CD8-positive, alpha-beta memory T cell (primary cell): Measurements from ENCODE around the gene VWA3B. TPM values are rescaled to one million over a fixed set of nuclear protein-coding genes. Genes with fewer than 3 reads are reported as not detected.
"Not testable (repeated sequence)": the region's sequence is repeated elsewhere in the genome, so short reads cannot be mapped to it uniquely, and the experiment has no call there.

ENCODE experiments used
- CTCF ChIA-PET: fragments of 350-600 bp; sonication (Branson Sonifier 250); formaldehyde crosslinking; loops from one replicate; lab custom pipeline; 2021; ENCODE audit warnings: antibody characterized with exemption; lab: Charles Lee
- POLR2A ChIA-PET: fragments of 350-600 bp; sonication (Branson Sonifier 250); formaldehyde crosslinking; loops from one replicate; lab custom pipeline; 2021; ENCODE audit warnings: antibody characterized with exemption; lab: Charles Lee
- DNase-seq, 5 donors: peaks; one replicate each; pipeline versions ENCODE4 v3.0.0 to v3.0.0-alpha.2; 2020 to 2022; ENCODE audit warnings: mixed read lengths in 1 of 5
- H3K27ac ChIP-seq: one replicate; pipeline ENCODE4 v1.7.0; 2013; ENCODE audit warnings: low read depth, mild to moderate bottlenecking, low read length, moderate library complexity
- H3K27me3 ChIP-seq: 2 replicates; pipeline ENCODE4 v1.7.0; 2013; ENCODE audit warnings: low read length, mild to moderate bottlenecking; ENCODE audit not compliant: insufficient read depth, poor library complexity, severe bottlenecking
- H3K36me3 ChIP-seq: 2 replicates; pipeline ENCODE4 v1.7.0; 2013; ENCODE audit warnings: mild to moderate bottlenecking, low read length, moderate library complexity; ENCODE audit not compliant: insufficient read depth
- H3K4me1 ChIP-seq: 2 replicates; pipeline ENCODE4 v1.7.0; 2013; ENCODE audit warnings: mild to moderate bottlenecking, low read length, moderate library complexity; ENCODE audit not compliant: insufficient read depth
- H3K4me3 ChIP-seq: 2 replicates; pipeline ENCODE4 v1.7.0; 2013; ENCODE audit warnings: mild to moderate bottlenecking, low read length
- H3K9me3 ChIP-seq: 2 replicates; pipeline ENCODE4 v1.7.0; 2013; ENCODE audit warnings: mild to moderate bottlenecking, low read length
- H3K27ac Mint-ChIP-seq, 8 donors: one replicate each; pipeline ENCODE4 v1.8.0; 2020 to 2021; ENCODE audit warnings: mixed read lengths in 8 of 8, mild to moderate bottlenecking in 6 of 8, inconsistent platforms in 3 of 8, moderate library complexity in 3 of 8
- H3K27me3 Mint-ChIP-seq, 2 donors: one replicate each; pipeline ENCODE4 v1.8.0; 2020 to 2021; ENCODE audit warnings: mixed read lengths in 2 of 2, mild to moderate bottlenecking in 1 of 2, moderate library complexity in 1 of 2
- H3K36me3 Mint-ChIP-seq, 3 donors: one replicate each; pipeline ENCODE4 v1.8.0; 2020 to 2021; ENCODE audit warnings: mixed read lengths in 3 of 3, inconsistent platforms in 1 of 3, mild to moderate bottlenecking in 1 of 3
- H3K4me1 Mint-ChIP-seq, 3 donors: one replicate each; pipeline ENCODE4 v1.8.0; 2020 to 2021; ENCODE audit warnings: mixed read lengths in 3 of 3, inconsistent platforms in 1 of 3, mild to moderate bottlenecking in 1 of 3
- H3K4me3 Mint-ChIP-seq, 7 donors: one replicate each; pipeline ENCODE4 v1.8.0; 2020 to 2021; ENCODE audit warnings: mixed read lengths in 7 of 7, mild to moderate bottlenecking in 6 of 7, moderate library complexity in 4 of 7, inconsistent platforms in 2 of 7
- H3K9me3 Mint-ChIP-seq, 5 donors: one replicate each; pipeline ENCODE4 v1.8.0; 2020 to 2022; ENCODE audit warnings: mixed read lengths in 5 of 5, mild to moderate bottlenecking in 3 of 5, moderate library complexity in 2 of 5, inconsistent platforms in 1 of 5
- polyA plus RNA-seq: library from polyadenylated mRNA; unstranded; fragments of 300-500 nt; fragmentation: Illumina TruSeq; gene quantifications from one replicate; pipeline ENCODE4 v1.2.3, GENCODE V29; 2021
- total RNA-seq, 2 experiments: library from RNA; stranded (reverse); gene quantifications; one replicate each; pipeline ENCODE4 v1.2.3, GENCODE V29; 2021

VWA3B gene
- total and polyA plus RNA-seq, 3 experiments from 2014 or later: not detected

DNA sequence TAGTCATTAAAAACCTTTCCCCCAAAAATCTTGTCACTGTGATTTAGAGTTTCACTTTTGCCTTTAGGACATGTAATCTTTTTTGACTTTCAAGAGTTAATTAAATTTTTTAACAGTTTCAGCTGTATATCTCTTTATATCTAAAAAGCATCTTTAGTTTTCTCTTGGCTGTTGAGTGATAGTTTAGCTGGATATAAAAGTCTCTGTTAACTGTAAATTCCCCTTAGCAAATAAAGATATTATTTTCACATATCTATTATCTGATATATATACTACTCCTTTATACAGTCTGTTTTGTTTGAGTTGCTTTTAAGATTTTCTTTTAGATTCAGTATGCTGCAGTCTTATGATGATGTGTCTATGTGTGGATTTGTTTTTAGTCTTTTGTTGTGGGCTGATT lies 160.4 kb downstream of the VWA3B start:
- H3K9me3 Mint-ChIP-seq: peaks cover 3 to 12% (median 8%) of the 10 kb centered on the region in 5 donors
- H3K4me1 Mint-ChIP-seq: no peaks in the 10 kb centered on the region
- no peak for DNase-seq
- ChIA-PET POLR2A (no interaction called here), CTCF (no interaction called here)
- no peaks in the 10 kb centered on the region for H3K4me1 ChIP-seq
- H3K4me3 ChIP-seq: no peak overlapping the region
- H3K27ac Mint-ChIP-seq: no peak overlapping the region
- no peak overlapping the region for H3K27ac ChIP-seq
- no peaks in the 10 kb centered on the region for H3K36me3 ChIP-seq
- H3K36me3 Mint-ChIP-seq: no peaks in the 10 kb centered on the region
- H3K4me3 Mint-ChIP-seq: no peak overlapping the region
- H3K9me3 ChIP-seq: no peaks in the 10 kb centered on the region
- H3K27me3 ChIP-seq: no peaks in the 10 kb centered on the region
- H3K27me3 Mint-ChIP-seq: peaks cover 1 to 21% of the 10 kb centered on the region in 2 donors

DNA sequence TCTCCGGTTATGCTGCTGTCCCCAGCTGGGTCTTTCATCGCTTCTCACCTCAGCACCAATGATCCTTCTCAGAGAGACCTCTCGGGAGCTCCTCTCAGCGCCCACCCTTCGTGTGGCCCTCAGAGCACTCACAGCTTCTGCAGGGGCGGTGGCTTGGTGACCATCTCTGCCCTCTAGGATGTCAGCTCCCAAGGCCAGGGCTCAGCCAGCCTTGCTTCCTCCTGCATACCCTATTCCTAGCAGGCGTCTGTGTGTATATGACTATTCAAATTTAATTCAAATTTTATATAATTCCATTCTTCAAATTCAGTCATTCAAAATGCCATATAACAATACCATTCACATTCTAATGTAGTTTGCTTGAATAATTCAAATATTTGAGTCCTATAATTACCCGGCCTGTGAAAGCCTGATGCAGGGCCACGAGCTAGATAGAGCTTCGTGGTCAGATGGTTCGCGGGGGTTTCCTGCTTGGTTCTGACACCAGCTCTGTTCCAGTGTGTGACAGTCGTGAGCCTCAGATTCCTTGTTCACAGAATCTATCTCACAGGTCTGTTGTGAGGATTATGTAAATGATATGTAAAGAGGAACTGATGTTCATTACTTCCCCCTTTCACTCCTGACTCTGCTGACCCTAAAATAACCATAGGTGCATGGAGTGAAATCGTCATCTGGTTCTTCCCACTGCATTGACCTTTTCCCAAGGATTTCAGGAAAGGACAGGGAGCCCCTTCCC lies 165.2 kb downstream of the VWA3B start:
- H3K36me3 ChIP-seq: no peaks in the 10 kb centered on the region
- no peak overlapping the region for H3K4me3 Mint-ChIP-seq
- H3K4me3 ChIP-seq: no peak overlapping the region
- H3K4me1 ChIP-seq: no peaks in the 10 kb centered on the region
- no peak overlapping the region for H3K27ac ChIP-seq
- H3K9me3 ChIP-seq: no peaks in the 10 kb centered on the region
- peaks cover 4 to 45% of the 10 kb centered on the region in 2 donors for H3K27me3 Mint-ChIP-seq
- H3K36me3 Mint-ChIP-seq: no peaks in the 10 kb centered on the region
- H3K27ac Mint-ChIP-seq: peak overlapping the region in 1 of 8 donors; percentile 83
- DNase-seq: no peak
- H3K27me3 ChIP-seq: no peaks in the 10 kb centered on the region
- peaks cover 3 to 11% (median 7%) of the 10 kb centered on the region in 5 donors for H3K9me3 Mint-ChIP-seq
- no peaks in the 10 kb centered on the region for H3K4me1 Mint-ChIP-seq
- ChIA-PET CTCF (no interaction called here), POLR2A (no interaction called here)

DNA sequence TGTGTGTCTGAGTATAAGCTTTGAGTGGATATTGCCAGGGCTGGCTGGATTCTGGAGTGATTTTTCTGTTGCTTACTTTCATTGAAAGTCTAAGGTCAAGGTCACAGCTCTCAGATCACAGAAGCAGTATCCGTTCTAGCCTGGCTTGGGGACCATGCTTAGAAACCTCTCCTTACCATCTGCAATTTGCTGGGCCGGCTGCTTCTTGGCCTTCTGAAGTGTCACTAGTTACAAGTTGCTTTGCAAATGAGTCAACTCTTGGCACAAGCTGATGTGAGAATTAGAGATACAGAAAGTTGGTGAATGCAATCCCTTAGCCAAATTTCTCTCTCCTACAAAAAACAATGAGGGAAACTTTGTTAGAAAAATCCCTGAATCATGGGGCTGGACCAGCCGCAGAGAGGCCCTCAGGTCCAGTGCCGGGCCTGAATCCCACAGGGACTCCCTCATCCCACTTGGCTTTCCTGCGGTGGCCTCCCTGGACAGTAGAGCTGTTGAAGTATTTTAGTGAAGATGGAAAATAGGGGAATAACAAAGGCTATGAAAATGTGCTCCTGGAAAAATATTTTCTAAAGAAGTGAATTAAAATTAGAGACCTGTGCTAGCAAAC lies 166.6 kb downstream of the VWA3B start:
- Histone ChIP-seq H3K36me3 (no peaks in the 10 kb centered on the region), H3K27ac (no peak overlapping the region), H3K4me1 (no peaks in the 10 kb centered on the region), H3K9me3 (no peaks in the 10 kb centered on the region), H3K27me3 (no peaks in the 10 kb centered on the region), H3K4me3 (no peak overlapping the region)
- H3K4me3 Mint-ChIP-seq: no peak overlapping the region
- ChIA-PET CTCF (no interaction called here), POLR2A (no interaction called here)
- H3K36me3 Mint-ChIP-seq: no peaks in the 10 kb centered on the region
- H3K9me3 Mint-ChIP-seq: peaks cover 0 to 4% (median 1%) of the 10 kb centered on the region in 5 donors
- no peak overlapping the region for H3K27ac Mint-ChIP-seq
- no peaks in the 10 kb centered on the region for H3K4me1 Mint-ChIP-seq
- peaks cover 4 to 47% of the 10 kb centered on the region in 2 donors for H3K27me3 Mint-ChIP-seq
- no peak for DNase-seq

DNA sequence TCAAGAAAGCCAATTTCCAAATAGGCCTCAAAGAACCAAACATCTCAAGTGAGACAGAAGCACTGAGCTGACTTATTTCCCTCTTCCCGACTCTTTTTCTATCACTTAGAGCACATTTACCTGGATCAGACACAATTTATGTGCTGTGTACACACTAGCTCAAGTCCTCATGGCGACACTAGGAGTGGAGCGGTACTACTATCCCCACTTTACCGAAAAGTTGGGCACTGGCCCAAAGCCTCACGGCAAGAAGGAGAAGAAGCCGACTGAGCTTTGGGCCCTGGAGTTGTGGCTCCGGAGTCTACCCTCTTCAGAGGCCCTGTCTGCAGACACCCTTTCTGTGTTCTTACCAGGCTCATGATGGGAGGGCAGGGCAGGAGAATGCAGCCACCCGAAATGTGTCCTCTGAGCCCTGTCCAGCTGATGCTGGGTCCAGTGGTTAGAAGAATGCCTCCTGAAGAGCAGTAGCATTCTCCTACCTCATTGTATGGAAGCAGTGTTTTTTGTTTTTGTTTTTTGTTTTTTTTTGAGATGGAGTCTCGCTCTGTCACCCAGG lies 167.6 kb downstream of the VWA3B start:
- Histone ChIP-seq H3K4me1 (no peaks in the 10 kb centered on the region), H3K36me3 (no peaks in the 10 kb centered on the region), H3K27me3 (no peaks in the 10 kb centered on the region), H3K27ac (no peak overlapping the region), H3K4me3 (no peak overlapping the region), H3K9me3 (no peaks in the 10 kb centered on the region)
- Mint-ChIP-seq H3K27me3 (peaks cover 7 to 51% of the 10 kb centered on the region in 2 donors), H3K9me3 (peaks cover 0 to 2% (median 0%) of the 10 kb centered on the region in 5 donors), H3K4me3 (no peak overlapping the region), H3K4me1 (no peaks in the 10 kb centered on the region), H3K27ac (no peak overlapping the region), H3K36me3 (no peaks in the 10 kb centered on the region)
- ChIA-PET POLR2A (no interaction called here), CTCF (no interaction called here)
- no peak for DNase-seq

DNA sequence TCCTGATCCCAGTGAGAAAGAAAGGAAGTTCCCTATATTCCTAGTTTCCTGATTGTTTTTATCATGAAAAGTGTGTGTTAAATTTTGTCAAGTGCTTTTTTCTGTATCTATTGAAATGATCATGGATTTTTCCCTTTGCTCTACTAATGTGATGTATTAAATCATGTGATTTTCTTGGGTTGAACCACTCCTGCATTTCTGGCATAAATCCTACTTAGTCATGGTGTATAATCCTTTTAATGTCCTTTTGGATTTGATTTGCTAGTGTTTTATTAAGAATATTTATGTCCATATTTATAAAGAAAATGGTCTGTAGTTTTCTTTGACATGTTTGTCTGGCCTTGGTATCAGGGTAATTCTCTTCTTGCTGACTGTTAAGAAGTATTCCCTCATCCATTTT lies 171.9 kb downstream of the VWA3B start:
- H3K27me3 Mint-ChIP-seq: peaks cover 18 to 71% of the 10 kb centered on the region in 2 donors
- no peak overlapping the region for H3K27ac ChIP-seq
- POLR2A ChIA-PET: no interaction called here

DNA sequence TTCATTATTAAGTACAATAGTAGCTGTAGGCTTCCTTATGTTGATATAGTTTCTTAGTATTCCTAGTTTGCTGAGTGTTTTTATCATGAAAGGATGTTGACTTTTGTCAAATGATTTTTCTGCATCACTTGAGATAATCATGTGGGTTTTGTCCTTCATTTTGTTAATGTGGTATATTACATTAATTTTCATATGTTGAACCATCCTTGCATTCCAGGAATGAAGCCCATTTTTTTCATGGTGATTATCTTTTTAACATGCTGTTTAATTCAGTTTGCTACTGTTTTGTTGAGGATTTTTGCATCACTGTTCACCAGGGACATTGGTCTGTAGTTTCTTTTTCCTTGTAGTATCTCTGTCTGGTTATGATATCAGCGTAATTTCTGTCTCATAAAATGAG lies 176.4 kb downstream of the VWA3B start:
- CTCF ChIA-PET: no interaction called here
- no peak overlapping the region for H3K4me3 ChIP-seq
- POLR2A ChIA-PET: no interaction called here
- H3K27me3 ChIP-seq: no peaks in the 10 kb centered on the region
- H3K4me1 Mint-ChIP-seq: no peaks in the 10 kb centered on the region
- peaks cover 0 to 11% (median 0%) of the 10 kb centered on the region in 3 donors for H3K36me3 Mint-ChIP-seq
- no peak overlapping the region for H3K27ac ChIP-seq
- DNase-seq: no peak
- no peaks in the 10 kb centered on the region for H3K36me3 ChIP-seq
- no peaks in the 10 kb centered on the region for H3K4me1 ChIP-seq
- peaks cover 33 to 42% (median 38%) of the 10 kb centered on the region in 5 donors for H3K9me3 Mint-ChIP-seq
- H3K27me3 Mint-ChIP-seq: peaks cover 14 to 50% of the 10 kb centered on the region in 2 donors
- peaks cover 7% of the 10 kb centered on the region for H3K9me3 ChIP-seq
- H3K4me3 Mint-ChIP-seq: no peak overlapping the region
- H3K27ac Mint-ChIP-seq: no peak overlapping the region

More for the DNA sequence above, 171.9 kb downstream of the VWA3B start:
- Mint-ChIP-seq H3K36me3 (peaks cover 0 to 10% (median 0%) of the 10 kb centered on the region in 3 donors), H3K4me3 (no peak overlapping the region), H3K4me1 (no peaks in the 10 kb centered on the region), H3K9me3 (peaks cover 24 to 30% (median 27%) of the 10 kb centered on the region in 5 donors), H3K27ac (no peak overlapping the region)
- H3K4me3 ChIP-seq: no peak overlapping the region
- peaks cover 7% of the 10 kb centered on the region for H3K9me3 ChIP-seq
- CTCF ChIA-PET: no interaction called here
- no peak for DNase-seq
- H3K27me3 ChIP-seq: no peaks in the 10 kb centered on the region
- no peaks in the 10 kb centered on the region for H3K4me1 ChIP-seq
- no peaks in the 10 kb centered on the region for H3K36me3 ChIP-seq

DNA sequence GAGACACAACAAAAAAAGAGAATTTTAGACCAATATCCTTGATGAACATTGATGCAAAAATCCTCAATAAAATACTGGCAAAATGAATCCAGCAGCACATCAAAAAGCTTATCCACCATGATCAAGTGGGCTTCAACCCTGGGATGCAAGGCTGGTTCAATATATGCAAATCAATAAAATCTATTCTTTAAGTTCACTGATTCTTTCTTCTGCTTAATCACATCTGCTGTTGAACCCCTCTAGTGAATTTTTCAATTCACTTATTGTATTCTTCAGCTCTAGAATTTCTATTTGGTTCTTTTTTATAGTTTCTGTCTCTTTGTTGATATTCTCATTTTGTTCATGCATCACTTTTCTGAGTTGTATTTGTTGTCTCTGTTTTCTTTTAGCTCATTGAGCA lies 181.3 kb downstream of the VWA3B start:
- H3K4me3 ChIP-seq, CTCF ChIA-PET, H3K4me1 ChIP-seq, H3K4me1 Mint-ChIP-seq, H3K27me3 ChIP-seq, DNase-seq, H3K27ac Mint-ChIP-seq, H3K4me3 Mint-ChIP-seq, H3K9me3 ChIP-seq, H3K27ac ChIP-seq, H3K36me3 Mint-ChIP-seq, POLR2A ChIA-PET, H3K36me3 ChIP-seq: not testable (repeated sequence)
- Mint-ChIP-seq H3K27me3 (peaks cover under 1 to 27% of the 10 kb centered on the region in 2 donors), H3K9me3 (peaks cover 16 to 41% (median 34%) of the 10 kb centered on the region in 5 donors)

DNA sequence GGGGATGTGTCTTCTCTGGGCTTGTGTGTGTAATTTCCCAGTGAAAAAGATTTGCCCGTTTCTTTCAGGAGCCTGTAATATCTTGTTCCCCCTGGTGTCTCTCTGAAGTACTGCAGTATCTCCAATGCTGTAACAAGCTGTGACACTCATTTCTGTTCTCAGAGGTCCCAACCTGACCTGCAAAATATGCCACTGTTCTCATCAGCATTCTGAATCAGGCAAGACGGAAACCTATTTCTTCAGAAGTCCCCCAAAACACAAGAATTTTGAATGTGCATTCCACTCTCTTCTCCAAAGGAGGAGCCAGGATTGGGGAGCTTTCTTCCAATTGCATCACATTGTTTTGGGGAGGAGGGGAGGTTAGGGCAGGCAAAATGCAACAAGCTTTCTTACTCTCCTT lies 182.3 kb downstream of the VWA3B start:
- Histone ChIP-seq H3K4me1 (no peaks in the 10 kb centered on the region), H3K9me3 (no peaks in the 10 kb centered on the region), H3K36me3 (no peaks in the 10 kb centered on the region), H3K27me3 (no peaks in the 10 kb centered on the region), H3K4me3 (no peak overlapping the region), H3K27ac (no peak overlapping the region)
- ChIA-PET CTCF (interaction anchor here (0.8 kb wide), 1 partner anchor 462 kb away, joined by 4 read pairs; no protein-coding TSS in a partner anchor), POLR2A (no interaction called here)
- Mint-ChIP-seq H3K27ac (no peak overlapping the region), H3K4me1 (no peaks in the 10 kb centered on the region), H3K9me3 (peaks cover 5 to 30% (median 24%) of the 10 kb centered on the region in 5 donors), H3K27me3 (peaks cover 3 to 23% of the 10 kb centered on the region in 2 donors), H3K4me3 (no peak overlapping the region), H3K36me3 (no peaks in the 10 kb centered on the region)
- peak in 1 of 5 donors; percentile 1 for DNase-seq
